ENCODE measurements around the gene ACOT11. TPM values are rescaled to one million over a fixed set of nuclear protein-coding genes. Genes with fewer than 3 reads are reported as not detected.

ACOT11 gene
- total RNA-seq, 1 donor from 2014 or later, result 16.1 TPM

DNA sequence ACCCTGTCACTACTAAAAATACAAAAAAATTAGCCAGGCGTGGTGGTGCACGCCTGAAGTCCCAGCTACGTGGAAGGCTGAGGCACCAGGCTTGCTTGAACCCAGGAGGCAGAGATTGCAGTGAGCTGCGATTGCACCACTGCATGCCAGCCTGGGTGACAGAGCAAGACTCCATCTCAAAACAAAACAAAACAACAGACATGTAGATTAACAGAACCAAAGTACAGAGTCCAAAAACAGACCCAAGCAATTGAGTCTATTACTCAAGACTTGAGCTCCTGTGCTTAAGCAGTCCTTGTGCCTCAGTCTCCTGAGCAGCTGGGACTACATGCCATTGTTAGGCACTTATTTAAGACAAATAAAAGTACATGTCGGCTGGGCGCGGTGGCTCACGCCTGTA, 9.5 kb upstream of the ACOT11 start:
- no peak for ATAC-seq

DNA sequence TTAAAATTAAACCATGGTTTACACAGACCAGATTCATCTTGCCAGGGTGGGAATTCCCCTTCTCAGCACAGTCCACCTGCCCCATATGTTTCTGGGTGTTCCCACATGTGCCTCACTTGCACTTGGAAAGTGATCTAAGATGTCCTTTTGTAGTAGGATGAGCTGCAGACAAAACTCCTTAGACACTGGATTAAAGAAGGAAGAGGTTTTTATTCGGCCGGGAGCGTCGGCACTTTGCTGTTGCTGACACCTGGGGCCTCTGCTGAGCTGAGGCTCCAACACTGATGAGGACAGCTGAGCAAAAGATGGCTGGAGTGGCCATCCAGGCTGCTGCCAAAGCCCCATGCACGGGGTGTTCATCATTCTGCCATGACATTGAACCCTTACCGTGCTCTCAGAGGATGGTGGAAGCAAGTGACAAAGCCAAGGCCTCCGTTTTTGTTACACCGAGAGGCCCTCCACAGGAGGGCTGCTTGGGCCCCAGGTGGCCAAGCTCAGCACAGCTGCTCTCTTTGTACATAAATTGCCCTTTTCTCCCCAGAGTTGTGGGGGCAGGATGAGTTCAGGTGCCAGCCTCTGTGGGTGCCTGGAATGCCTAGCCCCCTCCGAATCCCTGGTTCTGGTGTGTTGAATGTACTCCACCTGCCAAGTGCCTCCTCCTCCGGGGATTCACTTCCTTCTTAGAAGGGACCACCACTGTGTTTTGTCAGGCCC, 7.3 kb upstream of the ACOT11 start:
- no peak for ATAC-seq

DNA sequence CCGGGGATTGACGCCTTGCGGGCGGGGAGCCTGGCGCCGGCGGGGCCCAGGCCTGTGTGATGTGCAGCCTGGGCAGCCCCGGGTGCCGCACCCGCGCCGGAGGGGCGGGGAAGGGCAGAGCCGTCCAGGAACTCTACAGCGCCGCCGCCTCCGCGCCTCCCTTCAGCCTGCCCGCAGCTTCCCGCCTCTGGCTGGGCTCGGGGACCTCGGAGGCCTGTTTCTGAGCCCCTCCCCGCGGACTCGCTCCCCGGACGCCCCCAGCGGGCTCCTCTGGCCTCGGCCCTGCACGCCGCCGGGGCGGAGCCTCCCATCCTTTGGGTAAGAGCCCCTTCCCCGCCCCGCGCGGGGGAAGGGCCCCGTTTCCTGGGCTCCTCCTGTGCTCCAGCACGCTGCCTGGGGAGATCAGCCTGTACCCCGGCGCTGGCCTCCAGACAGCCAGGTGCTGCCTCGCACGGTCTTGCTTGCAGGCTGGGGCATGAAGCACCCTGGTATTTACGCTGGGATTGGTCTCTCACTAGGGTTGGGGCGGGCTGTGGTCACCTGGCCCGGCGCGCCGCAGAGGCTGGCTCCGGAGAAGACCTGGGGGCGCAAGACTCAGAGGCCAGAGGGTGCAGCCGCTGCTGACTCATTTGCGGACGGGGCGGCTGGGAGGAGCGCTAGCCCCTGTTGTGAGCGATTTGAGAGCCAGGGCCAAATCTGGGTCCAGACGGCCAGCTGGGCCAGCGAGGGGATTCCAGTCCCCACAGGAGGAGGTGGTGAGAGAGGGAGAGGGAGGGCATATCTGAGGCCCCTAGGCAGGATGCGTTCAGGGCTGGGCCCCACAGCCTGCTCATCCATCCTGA, 5.7 kb upstream of the ACOT11 start:
- peak; percentile 96 for ATAC-seq

DNA sequence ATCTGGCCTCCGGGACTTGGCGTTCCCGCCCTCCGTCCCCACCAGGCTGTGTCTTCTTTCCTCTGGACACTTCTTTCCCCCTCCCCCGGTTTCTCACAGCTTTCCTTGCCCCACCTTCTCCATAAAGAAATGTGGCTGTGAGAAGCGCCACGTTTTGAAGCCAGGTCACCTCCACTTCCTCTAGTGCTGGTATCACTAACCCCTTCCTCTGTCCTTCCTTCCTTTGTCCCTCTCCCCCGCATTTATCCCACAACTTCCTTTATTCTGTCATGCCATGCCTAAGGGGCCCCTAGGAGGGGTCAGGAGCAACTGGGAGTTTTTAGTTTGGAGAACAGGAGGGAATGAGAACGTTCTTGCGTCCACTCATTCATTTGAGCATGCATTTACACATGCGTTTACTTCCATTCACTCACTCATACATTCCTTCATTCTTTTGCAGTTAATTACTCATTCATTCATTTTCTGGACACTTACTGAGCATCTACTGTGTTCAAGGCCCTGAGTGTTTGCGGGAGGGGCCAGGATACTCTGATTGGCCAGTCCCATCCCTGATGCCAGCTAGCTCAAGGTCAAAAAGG, 5.0 kb upstream of the ACOT11 start:
- no peak for ATAC-seq

DNA sequence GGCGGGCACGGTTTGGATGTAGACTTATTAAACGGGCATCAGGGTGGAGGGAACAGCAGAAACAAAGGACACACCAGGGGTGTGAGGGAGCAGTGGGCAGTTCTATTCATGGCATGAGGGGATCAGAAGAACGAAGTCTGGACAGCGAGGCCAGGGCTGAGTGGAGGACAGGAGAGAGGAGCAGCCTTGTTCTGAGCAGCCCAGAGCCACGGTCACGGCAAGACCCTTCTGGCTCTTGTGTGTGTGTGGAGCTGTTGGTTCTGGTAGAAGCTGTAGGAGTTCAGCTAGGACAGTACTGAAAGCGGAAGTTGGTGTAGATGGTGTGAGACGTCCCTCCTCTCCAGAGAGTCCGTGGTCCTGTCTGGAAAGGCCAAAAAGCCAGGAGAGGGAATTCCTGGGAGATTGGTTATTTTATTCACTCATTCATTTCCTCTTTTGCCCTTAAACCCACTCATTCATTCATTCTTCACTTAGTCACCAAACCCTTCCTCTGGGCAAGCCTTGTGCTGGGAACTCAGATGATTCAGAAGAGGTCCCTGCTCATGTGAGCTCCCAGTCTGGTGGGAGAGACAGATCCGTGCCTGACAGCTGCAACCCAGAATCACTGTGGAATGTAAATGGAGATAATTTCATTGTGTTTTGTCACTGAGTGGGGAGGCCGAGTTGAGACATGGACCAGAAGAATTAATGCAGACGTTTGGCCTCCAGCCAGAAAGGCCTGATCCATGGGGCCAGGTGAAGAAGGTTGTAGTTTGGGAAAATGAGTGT, 4.1 kb upstream of the ACOT11 start:
- no peak for ATAC-seq

DNA sequence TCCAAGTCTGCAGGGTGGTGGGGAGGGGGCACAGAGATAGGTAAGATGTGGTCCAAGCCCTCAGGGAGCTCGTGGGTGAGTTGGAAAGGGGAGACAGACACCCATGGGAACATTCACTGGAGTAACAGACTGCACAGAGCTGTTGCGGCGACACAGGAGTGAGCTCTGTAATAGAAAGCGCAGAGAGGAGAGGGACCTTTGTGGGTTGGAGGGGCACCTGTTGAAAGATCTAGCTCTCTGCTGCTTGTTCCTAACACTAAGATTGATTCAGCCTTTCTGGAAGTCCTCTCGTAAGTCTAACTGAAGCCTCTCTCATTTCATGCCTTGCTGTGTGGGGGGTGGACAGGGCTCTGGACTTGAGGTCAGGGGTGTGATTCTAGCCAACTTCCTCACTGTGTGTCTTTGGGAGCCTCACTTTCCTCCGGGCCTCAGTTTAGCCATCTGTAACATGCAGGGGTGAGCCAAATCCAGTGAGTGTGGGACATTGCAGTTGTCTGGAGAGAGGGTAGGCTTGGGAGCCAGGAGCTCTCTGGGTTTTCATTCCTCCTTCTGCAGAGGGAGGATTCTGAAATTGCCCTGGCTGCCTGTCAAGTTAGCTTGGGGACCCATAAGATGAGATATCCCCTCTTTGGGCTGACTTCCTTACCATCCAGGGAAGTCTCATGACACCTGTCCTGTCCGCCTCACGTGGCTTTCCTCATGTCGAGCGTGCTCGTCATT, 2.0 kb upstream of the ACOT11 start:
- ATAC-seq, result no peak

DNA sequence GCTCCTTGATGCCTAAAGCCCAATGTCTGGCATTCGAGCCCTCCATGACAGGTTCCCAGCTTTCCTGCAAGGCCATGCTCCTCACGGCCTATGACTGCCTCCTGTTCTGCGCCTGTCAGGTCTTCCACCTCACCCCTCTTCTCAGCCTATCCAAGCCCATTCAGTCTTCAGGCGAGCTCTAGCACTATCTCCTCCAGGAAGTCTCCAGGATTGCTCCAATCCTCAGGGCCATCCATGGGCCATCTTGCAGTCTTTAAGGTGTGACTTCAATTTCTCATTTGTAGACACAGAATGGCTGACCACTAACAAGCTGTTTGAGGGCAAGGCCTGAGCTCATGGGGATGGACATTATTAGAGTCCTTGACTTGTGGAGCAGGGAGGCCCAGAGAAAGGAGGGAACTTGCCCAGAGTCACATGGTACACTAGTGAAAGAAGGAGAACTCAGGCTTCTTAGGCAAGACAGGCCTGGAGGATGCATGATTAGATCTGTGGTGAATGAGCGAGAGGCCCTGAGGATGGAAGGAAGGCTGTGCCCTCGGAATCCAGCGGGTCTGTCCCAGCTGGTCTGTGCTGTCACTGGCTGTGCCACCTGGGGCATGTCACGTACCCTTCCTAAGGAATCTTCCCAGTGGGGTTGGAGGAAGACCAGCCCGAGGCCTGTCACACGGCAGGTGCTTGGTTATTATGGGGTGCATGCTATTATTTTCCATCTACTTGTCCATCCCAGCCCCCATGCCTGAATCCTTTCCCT, 1.2 kb upstream of the ACOT11 start:
- no peak for ATAC-seq

DNA sequence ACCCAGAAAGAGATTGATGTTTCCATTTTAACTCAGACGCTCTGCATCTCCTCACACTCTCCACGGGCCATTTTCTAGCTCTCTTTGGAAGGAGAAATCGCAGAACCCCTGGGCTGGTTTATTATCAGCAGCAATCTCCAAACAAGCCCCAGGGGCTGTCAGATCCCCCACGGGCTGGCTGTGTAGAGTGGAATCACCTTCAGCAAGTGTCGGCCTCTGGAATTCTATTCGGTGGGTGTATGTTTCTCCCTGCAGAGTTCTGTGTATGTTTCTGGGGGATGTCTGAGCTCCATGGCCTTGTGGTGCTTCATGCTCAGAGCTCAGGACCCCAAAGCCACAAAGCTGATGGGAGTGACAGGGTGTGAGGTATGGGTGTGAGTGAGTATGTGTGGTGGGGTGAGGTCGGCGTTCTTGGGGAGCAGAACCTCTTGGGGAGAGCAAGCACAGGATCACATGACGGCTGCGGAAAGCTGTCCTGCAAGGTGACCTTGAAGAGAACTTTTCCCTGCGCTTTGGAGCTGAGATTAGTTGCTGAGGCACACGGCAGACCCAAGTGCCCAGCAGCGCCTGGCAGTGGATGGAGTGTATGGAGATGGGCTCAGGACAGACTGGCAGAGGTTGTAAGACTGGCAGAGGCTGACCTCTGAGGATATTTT, 489 bp downstream of the ACOT11 start:
- ATAC-seq, result no peak

DNA sequence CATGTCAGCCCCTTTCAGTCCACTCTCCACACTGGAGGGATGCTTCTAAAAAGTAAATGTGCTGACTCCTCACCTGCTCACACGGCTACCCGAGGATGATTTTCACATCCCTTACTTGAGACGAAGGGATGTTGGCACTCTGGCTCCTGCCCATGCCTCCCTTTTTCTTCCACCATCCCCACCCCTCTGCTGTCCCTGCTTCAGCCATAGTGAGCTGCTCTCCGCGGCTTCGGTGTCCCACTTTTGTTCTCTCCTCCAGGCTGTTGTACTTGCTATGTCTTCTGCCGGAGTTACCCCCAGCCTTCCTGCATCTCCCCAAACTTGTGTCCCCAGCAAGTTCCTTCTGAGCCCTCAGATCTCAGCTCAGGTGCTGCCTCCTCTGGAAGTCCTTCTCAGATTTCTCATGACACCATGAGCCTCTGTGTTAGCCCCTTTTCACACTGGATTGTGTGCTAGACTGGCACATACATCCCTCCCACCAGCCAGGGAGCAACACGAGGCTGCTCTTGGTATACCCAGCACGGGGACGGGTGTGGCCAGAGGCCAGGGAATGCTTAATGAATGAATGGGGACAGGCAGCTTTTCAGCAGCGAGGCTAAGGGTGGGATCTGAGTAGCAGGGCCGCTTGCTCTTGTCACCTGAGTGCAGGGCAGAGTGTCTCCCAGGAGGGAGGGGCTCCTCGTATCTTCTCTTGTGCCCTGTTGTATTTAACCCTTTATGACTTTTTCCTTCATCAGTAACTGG, 1.3 kb downstream of the ACOT11 start:
- ATAC-seq, result no peak

DNA sequence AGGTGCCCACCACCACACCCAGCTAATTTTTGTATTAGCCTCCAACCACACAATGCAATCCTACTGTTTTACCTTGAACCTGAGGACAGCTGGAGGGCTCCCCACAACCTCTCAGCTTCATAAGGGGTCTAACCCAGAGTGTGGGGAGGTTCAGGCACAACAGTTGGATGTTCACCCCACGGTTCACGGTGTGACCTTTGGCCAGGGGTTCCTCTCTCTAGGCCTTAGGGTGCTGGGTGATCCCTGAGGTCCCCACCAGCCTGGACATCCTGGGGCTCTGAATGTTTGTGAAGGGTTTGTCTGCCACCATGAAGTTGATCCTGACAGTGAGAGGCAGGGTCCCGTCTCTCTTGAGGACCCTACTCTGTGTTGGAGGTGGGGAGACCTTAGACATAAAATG, 3.9 kb downstream of the ACOT11 start:
- ATAC-seq, result no peak

DNA sequence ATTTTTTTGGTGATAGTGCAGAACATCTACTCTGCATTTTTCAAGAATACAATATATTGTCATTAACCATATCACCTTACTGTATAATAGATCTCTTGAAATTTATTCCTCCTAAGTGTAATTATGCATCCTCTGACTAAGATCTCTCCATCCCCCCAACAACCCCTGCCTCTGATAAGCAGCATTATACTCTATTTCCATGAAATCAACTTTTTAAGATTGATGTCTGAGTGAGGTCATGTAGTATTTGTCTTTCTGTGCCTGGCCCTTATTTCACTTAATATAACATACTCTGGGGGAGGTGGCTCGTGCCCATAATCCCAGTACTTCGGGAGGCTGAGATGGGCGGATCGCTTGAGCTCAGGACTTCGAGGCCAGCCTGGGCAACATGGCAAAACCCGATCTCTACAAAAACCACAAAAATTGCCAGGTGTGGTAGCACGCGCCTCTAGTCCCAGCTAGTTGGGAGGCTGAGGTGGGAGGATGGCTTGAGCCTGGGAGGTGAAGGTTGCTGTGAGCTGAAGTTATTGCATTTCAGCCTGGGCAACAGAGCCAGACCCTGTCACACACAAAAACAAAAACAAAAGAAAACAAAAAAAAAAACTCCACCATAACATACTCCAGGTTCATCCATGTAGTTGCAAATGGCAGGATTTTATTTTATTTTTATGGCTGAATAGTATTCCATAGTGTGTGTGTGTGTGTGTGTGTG, 5.7 kb downstream of the ACOT11 start:
- no peak for ATAC-seq

DNA sequence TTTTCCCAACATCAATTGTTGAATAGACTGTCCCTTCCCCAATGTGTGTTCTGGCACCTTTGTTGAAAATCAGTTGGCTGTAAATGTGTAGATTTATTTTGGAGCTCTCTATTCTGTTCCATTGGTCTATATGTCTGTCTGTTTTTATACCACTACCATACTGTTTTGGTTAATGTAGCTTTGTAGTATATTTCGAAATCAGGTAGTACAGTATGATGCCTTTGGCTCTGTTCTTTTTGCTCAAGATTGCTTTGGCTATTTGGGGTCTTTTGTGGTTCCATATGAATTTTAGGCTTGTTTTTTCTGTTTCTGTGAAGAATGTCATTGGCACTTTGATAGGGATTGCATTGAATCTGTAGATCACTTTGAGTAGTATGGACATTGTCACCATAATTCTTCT, 8.1 kb downstream of the ACOT11 start:
- ATAC-seq, result no peak

DNA sequence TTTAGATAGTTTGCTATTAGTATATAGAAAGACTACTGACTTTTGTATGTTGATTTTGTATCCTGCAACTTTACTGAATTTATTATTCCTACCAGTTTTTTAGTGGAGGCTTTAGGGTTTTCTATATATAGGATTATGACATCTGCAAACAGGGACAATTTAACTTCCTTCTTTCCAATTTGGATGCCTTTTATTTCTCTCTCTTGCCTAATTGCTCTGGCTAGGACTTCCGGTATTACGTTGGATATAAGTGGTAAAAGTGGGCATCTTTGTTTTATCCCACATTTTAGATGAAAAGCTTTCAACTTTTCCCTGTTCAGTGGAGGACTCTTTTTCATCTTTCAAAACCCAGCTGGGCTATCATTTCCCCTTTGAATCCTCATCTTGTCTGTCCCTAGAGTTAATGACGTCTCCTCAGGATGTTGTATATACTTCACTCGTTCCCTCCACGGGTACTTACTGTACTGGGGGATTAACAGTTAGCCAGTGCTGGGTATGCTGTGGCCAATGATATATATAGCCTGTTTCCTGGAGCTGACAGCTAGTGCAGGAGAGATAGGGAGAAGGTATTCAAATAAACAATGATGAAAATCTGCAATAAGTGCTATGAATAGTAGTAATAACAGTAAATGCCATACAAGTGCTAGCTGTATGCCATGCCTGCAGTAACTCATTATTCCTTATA, 9.8 kb downstream of the ACOT11 start:
- ATAC-seq, result no peak

DNA sequence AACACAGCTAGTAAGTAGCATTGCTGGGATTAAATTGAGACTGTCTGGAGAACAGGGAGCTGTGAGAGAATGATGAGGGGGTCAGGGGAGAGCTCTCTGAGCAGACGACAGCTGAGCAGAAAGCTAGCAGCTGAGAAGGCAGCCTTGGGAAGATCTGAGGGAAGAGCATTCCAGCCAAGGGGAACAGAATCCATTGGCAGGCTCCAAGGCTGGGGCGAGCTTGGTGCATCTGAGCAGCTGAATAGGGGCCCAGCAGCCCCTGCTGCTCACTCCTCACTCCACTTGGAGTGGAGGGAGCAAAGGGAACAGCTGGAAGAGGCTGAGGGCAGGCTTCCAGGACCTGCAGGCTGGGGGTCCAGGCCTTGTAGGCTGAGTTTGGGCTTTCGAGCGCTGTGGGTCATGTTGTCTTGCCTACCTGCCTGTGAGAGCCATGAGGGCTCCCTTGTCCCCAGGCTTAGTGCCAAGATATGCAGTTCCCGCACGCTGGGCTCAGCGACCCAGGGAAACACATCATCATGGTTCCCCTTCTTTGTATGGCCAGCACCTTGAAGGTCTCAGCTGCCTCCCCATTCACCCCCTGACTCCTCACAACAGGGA, 10.5 kb downstream of the ACOT11 start:
- no peak for ATAC-seq

DNA sequence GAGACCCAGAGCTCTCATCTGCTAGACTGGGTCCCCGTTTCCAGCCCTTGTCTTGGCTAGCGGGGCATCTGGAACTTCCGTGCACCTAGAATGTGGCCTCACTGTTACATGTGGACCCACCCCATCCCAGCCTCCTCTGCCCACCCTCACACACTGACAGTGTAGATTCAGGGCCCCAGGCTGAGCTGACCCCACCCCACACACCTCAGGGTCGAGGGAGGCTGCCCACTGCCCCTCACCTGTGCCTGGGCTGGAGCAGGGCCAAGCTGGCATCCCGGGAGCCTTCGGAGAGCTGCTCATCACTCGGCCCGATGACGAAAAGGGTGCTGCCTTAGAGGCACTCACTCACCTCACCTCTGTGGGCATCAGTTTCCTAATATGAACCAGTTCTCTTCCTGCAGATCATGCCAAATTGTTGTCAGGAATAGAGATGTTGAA, 11.1 kb downstream of the ACOT11 start:
- ATAC-seq, result peak; percentile 50

DNA sequence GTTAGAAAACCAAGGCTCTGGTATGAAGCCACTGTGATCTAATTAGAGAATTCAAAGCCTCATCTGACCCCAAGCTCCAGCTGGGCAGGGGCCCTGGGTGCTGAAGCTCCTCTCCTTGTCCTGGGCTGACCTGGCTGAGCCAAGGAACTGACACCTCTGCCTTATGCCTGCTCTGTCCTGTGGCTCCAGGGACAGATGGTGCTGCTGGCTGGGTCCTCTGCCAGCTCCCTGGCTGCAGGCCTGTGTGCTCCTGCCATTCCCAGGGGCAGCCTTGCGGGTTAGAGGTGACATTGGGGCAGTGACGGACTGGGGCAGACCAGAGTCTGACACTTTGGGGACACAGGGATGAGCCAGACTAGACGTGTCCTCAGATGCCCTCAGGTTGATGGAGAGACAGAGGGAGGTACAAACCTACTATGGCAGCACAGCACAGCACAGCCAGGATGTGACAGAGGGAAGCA, 11.8 kb downstream of the ACOT11 start:
- no peak for ATAC-seq

DNA sequence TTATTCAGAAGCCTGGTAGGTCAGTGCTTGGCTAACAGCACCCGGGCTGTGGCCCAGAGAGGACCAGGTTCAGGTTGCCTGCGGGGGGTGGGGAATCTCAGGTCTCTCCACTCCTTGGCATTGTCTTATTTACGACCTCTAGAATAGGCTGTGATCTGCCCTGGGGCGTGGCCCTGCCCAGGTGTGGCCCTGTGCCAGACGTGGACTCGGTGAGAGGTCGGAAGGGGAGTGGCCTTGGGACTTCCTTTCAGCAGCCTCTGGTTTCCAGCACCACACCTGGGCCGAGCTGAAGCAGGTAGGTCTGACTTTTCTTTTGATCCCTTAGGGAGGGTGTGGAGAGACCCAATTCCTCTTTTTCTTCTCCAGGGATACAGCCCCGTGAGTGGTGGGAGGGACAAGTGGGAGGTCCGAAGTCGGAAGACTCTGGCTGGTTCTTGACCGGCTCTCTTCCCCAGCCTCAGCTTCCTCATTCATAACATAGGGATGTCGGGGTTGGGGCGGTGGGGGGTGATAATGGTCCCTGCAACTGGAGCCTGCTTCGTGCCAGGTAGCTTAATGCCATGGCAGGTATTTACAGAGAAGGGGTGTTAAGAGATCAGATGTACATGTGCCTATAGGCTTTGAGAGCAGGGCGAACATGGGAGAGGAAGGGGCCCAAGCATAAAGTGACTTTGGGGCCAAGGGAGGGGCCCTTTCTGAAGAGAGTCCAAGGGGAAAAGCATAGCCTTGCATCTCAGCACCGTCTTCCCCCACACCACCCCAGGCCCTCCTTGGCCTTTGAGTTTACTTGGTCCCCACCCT, 16.5 kb downstream of the ACOT11 start:
- peak; percentile 93 for ATAC-seq

Measured in esophagus mucosa (tissue), 1 donor.